HG03139 (cell line): Measurements from ENCODE around the gene NPTXR.

ENCODE experiments used
- ATAC-seq: cut with Tn5 transposase; IDR thresholded peaks from one replicate; pipeline ENCODE4 v1.9.1; 2021; ENCODE audit not compliant: unreplicated experiment

The NPTXR gene

GRCh38 chr22:38799265-38800002, 44.4 kb downstream of the NPTXR start:
- ATAC-seq, result no peak

- no peak for ATAC-seq
Measured at GRCh38 chr22:38798496-38798895, 45.3 kb downstream of the NPTXR start.

- ATAC-seq, result no peak
Measured at GRCh38 chr22:38796262-38796957, 47.4 kb downstream of the NPTXR start.

- no peak for ATAC-seq
Measured at GRCh38 chr22:38795569-38795968, 48.3 kb downstream of the NPTXR start.

GRCh38 chr22:38793721-38794466, 49.9 kb downstream of the NPTXR start, which contains the start of gene DNAL4:
TSS of gene DNAL4 (minus strand) at chr22:38794143. CDS start at chr22:38782731, 11,412 bp downstream.
- peak; percentile 90 for ATAC-seq

- no peak for ATAC-seq
Measured at GRCh38 chr22:38793317-38793716, 50.5 kb downstream of the NPTXR start.

- no peak for ATAC-seq
Measured at GRCh38 chr22:38792833-38793232, 51.0 kb downstream of the NPTXR start.

GRCh38 chr22:38789606-38790005, 54.2 kb downstream of the NPTXR start:
- no peak for ATAC-seq

- no peak for ATAC-seq
Measured at GRCh38 chr22:38788846-38789245, 55.0 kb downstream of the NPTXR start.

GRCh38 chr22:38788021-38788816, 55.6 kb downstream of the NPTXR start:
- ATAC-seq, result no peak

GRCh38 chr22:38786631-38787030, 57.2 kb downstream of the NPTXR start:
- no peak for ATAC-seq

GRCh38 chr22:38784856-38785255, 59.0 kb downstream of the NPTXR start:
- ATAC-seq, result no peak

GRCh38 chr22:38784035-38784434, 59.8 kb downstream of the NPTXR start:
- ATAC-seq, result no peak

GRCh38 chr22:38783095-38783615, 60.7 kb downstream of the NPTXR start:
- no peak for ATAC-seq

- no peak for ATAC-seq
Measured at GRCh38 chr22:38782402-38783094, 61.3 kb downstream of the NPTXR start.

GRCh38 chr22:38781033-38781432, 62.8 kb downstream of the NPTXR start:
- no peak for ATAC-seq

GRCh38 chr22:38777087-38777671, 66.6 kb downstream of the NPTXR start:
- ATAC-seq, result no peak

- ATAC-seq, result no peak
Measured at GRCh38 chr22:38776086-38776485, 67.7 kb downstream of the NPTXR start.

- no peak for ATAC-seq
Measured at GRCh38 chr22:38775656-38776055, 68.2 kb downstream of the NPTXR start.
